RCC 7860 (cell line): ENCODE measurements around the gene CNTN5.
"Not testable (repeated sequence)": the region's sequence is repeated elsewhere in the genome, so short reads cannot be mapped to it uniquely, and the experiment has no call there.

Experiments used
- DNase-seq: peaks from one replicate; pipeline ENCODE4 v3.0.0-alpha.2; 2015; ENCODE audit warnings: low spot score
- FAIRE-seq: peaks from 2 replicates; lab custom pipeline; 2012; peaks lifted over from hg19 to GRCh38; lab: Jason Lieb, UNC

The CNTN5 gene

DNA sequence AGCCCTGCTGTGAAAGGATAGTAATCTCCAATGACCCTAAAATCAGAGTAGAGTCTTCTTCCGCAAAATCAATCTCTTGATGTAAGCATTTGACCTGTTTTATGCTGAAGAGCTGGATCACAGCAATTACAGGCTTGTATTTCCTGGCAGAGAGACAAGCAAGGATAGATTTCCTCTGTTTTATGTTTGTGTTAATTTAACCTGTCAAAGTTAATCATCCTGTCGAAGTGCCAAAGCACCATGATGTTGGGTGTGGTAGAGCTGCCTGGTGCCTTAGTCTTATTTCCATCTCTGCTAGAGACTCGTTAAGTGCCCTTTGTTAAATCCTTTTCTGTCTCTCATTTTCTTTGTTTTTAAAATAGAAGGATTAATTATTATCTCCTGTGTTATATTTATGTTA lies 248.1 kb downstream of the CNTN5 start:
- no peak for DNase-seq
- FAIRE-seq = no peak

DNA sequence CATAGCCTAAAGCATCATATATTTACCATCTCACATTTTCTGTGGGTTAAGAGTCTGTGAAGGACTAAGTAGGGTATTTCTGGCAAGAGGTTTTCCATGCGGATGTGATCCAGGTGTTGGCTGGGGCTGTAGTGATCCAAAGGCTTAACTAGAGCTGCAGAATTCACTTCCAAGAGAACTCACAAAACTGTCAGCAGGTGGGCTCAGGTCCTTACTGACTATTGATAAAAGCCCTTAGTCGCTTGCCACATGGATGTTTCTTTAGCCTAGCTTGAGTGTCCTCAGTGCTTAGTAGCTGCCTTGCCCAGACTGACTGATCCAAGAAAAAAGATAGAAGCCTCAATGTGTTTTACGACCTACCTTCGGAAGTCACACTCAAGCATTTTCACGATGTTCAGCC lies 250.8 kb downstream of the CNTN5 start:
- FAIRE-seq (no peak), DNase-seq (no peak)

DNA sequence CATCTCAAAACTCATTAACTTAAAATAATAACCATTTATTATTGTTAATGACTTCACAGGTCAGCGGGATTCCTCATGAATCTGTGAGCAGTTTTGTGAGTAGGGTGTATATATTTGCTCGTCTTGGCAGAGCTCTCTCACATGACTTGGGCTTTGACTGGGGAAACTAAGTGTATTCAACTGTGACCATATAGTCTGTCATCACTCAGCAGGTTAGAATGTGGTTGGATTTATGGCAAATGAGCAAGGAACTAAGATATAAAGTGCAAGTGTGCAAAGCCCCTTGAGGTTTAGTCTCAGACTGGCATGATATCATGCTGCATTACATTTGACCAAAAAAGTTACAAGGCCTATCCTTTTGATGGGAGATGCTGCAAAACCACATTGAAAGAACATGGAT lies 254.8 kb downstream of the CNTN5 start:
- peak; percentile 47 for DNase-seq
- peak; percentile 28 for FAIRE-seq

- FAIRE-seq = no peak
- DNase-seq = no peak
These were observed 256.5 kb downstream of the CNTN5 start for GRCh38 chr11:99277281-99277680.

DNA sequence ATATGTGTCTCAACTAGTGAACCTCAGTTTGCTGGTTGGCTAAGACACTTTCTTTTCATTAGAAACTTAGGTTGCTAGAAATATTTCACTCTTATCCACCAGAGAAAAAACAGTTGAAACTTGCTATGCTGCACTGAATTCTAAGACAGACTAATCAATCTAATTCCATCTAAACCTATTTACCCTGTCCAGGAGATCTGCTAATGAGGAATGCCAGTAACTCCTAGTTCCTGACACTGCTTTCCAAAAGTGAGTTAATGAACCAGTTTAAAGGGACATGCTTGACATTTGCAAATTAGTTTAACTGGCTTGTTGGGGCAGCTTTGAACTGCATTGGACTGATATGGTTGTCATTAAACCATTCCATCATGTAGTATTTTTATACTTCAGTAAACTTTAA lies 258.5 kb downstream of the CNTN5 start:
- no peak for DNase-seq
- FAIRE-seq = no peak

- no peak for FAIRE-seq
These were observed 260.6 kb downstream of the CNTN5 start for GRCh38 chr11:99281331-99281730.

GRCh38 chr11:99297925-99298324 lies 277.2 kb downstream of the CNTN5 start:
- not testable (repeated sequence) for FAIRE-seq, DNase-seq

More at GRCh38 chr11:99281331-99281730, 260.6 kb downstream of the CNTN5 start:
- no peak for DNase-seq

GRCh38 chr11:99307510-99308088 lies 286.9 kb downstream of the CNTN5 start:
- no peak for FAIRE-seq

GRCh38 chr11:99311870-99312269 lies 291.1 kb downstream of the CNTN5 start:
- FAIRE-seq (no peak), DNase-seq (no peak)

More at GRCh38 chr11:99307510-99308088, 286.9 kb downstream of the CNTN5 start:
- no peak for DNase-seq

DNA sequence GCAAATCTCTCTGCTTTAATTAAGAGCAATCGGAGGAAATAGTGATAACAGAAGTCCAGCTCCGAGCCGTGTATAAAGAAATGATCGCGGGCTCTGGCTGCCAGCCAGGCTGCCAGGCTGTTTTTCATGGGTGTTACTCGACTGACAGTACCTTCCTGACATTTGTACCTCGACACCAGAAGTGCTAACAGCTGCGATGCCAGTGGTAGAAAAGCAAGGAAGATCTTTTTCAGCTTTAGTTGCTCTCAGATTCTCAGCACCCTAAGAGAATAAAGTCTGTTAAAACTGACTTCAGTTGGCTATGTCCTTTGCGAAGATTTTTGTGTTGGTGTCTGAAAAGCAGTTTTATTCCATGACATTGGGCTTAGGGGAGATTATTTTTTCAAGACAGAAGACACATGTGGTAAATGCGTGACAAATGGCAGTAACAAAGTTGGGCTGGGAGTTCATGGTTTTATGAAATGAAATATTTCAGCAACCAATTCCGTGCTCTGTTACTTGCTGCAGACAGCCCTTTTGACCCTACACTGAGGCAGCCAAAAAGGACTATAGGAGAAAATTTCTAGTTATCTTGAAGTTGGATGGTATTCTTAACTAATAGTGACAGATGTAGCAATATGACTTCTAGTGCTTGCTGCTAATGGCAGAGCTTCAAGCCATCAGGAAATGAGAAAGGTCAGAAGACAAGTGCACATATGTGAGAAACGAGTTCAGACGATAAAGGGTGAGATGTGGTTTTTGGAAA lies 296.2 kb downstream of the CNTN5 start:
- FAIRE-seq (no peak), DNase-seq (no peak)

GRCh38 chr11:99320769-99321290 lies 300.1 kb downstream of the CNTN5 start:
- DNase-seq (no peak), FAIRE-seq (no peak)

GRCh38 chr11:99325847-99326246 lies 305.1 kb downstream of the CNTN5 start:
- FAIRE-seq = no peak
- peak; percentile 35 for DNase-seq

DNA sequence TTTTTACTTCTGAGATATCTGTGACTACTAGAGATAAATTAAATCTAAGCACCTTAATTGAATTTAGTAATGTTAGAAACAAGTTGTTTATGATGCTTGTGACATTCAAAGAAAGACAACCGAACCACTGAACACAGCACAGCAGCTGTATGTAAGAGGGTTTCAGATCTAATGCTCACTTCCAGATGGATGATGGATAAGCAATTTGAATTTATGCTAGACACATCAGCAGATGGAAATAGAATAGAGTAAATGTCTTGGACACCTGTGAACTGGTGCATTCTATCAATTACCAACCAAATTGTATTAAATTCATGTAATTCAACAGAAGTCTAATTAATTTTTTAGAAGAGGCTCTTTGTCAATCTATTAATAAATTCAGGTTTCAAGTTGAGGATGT lies 306.3 kb downstream of the CNTN5 start:
- DNase-seq (no peak), FAIRE-seq (no peak)

- no peak for FAIRE-seq
These were observed 306.8 kb downstream of the CNTN5 start for GRCh38 chr11:99327527-99327926.

DNA sequence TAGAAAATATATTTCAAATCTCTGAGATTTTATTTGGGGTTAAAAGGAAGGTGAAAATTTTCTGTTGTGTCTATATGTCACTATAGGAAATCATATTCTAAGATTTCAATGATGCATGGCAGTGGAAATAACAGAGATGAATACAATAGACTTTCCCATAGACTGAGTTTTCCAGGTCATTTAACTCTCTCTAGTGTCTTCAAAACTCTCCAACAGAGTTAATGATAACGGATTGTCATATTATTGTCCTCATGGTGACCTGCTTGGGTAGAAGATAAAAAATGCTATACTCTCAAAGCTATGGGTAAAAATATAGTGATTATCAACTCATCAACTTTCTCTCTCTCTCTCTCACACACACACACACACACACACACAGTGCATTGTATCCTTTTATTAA lies 312.9 kb downstream of the CNTN5 start:
- DNase-seq = no peak
- FAIRE-seq = no peak

More at GRCh38 chr11:99327527-99327926, 306.8 kb downstream of the CNTN5 start:
- no peak for DNase-seq

DNA sequence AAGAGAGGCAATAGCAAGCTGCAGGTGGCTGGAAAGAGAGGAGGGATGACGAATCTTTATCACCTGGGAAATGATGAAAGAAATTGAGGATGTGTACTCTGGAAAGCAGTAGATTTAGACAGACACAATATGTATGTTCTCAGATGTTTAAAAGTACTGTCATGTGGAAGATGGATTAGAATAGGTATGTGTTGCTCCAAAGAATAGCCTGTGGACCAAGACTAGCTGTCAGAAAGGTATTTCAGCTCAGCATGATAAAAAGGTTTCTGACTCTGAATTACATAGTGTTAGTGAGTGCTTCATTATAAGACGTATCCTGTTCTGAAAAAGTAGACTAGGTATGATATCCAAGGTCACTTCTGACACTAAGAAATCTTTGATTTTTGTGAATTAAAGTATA lies 322.4 kb downstream of the CNTN5 start:
- FAIRE-seq (no peak), DNase-seq (no peak)

DNA sequence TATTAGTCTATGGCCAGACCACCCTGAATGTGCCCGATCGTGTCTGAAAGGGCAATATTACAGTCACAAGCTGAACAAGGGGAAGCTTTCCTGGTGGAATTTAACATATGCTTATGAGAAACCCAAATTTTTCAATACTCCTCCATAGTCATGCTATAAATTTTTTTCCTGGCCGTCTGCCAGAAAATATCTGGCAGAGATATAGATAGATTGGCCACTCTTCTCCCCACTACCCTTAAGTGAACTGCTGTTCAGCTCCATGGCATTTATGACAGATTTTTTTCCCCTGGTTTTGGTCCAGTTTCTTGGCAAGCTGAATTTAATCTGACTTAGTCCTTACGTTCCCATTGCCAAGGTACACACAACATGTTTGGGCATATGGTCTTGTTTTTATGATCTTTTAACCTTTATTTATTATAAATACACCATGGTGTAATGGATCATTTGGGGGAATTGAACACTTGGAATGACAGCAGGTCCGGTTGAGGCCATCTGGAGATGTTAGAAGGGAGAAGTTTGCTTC lies 328.5 kb downstream of the CNTN5 start:
- FAIRE-seq (no peak), DNase-seq (no peak)

DNA sequence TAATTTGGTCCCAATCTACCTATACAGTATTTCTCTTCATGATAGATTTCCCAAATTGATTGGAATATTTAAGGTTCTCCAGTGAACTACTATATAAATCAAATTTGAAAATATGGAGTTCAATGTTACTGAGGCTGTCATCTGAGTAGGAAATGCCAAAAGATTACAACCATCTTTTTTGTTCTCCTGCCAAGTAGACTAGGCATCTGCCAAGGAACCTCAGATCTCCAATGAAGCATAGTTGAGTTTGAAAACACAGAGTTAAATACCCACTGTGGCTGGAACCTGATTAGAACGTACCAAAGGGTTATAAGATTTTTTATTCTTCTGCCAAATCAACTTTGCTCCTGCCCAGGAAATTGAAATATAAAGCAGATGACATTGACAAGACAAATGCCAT lies 330.9 kb downstream of the CNTN5 start:
- DNase-seq (no peak), FAIRE-seq (no peak)

DNA sequence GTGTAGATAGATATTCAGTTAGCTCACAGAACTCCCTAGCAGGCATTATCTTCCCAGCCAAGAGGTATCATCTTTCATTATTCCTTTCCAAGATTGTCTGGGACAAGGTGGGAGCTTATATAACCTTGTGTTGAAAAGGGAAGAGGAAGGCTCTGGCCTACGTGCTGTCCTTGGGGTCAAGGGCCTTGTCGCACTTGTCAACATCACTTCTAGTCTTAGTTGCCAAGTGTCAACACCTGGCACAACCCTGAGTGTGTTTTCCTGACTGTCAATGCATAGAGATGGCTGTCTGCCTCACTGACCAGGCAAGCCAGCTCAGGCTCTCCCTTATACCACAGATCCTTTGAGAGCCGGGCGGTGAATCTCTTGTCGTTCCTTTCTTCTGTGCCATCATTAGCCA lies 331.9 kb downstream of the CNTN5 start:
- DNase-seq (no peak), FAIRE-seq (no peak)

- FAIRE-seq (no peak), DNase-seq (no peak)
These were observed 345.8 kb downstream of the CNTN5 start for GRCh38 chr11:99366546-99366945.

- FAIRE-seq (no peak), DNase-seq (no peak)
These were observed 347.8 kb downstream of the CNTN5 start for GRCh38 chr11:99368583-99368982.
